H4 (cell line): ENCODE data around the gene PCDHGB3. TPM values are rescaled to one million over a fixed set of nuclear protein-coding genes. Genes with fewer than 3 reads are reported as not detected.
"Not testable (repeated sequence)": the region's sequence is repeated elsewhere in the genome, so short reads cannot be mapped to it uniquely, and the experiment has no call there.

Experiments used
- DNase-seq: peaks from one replicate; pipeline ENCODE4 v3.0.0-alpha.2; 2015; ENCODE audit warnings: low spot score
- total RNA-seq: library from RNA; depleted of rRNA; stranded (reverse); fragments of >200 nt; shearing (Covaris generic); gene quantifications from 2 replicates; pipeline ENCODE4 v1.2.3, GENCODE V29; 2014

The PCDHGB3 gene
- total RNA-seq, 1 experiment from 2014 or later: 0.87 TPM

DNA sequence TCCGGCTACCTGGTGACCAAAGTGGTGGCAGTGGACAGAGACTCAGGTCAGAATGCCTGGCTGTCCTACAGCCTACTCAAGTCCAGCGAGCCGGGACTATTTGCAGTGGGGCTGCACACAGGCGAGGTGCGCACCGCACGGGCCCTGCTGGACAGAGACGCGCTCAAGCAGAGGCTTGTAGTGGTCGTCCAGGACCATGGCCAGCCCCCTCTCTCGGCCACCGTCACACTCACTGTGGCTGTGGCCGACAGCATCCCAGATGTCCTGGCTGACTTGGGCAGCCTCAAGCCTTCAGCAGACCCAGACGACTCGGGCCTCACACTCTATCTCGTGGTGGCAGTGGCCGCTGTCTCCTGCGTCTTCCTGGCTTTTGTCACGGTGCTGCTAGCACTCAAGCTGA, 13.1 kb upstream of the PCDHGB3 start:
- no peak for DNase-seq

DNA sequence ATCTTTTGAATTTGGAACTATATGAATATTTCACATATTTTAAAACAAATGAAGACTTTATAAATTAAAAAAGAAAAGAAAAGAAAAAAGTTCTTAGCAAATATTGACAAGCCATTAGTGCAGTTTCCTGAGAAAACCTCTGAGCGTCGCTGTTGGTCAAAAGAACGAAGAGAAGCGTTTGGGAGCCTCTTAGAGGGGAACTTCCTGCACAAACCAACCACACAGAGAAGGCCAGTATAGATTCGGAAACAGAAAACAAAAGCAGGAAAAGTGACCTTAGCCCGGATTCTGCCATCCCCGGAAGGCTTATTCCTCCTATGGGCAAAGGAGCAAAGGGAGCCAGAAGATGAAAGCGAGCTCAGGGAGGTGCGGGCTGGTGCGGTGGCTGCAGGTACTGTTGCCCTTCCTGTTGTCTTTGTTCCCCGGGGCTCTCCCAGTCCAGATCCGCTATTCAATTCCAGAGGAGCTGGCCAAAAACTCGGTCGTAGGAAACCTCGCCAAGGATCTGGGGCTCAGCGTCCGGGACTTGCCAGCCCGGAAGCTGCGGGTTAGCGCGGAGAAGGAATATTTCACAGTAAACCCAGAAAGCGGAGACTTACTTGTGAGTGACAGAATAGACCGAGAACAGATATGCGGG, 10.1 kb upstream of the PCDHGB3 start, which contains the start of gene PCDHGB2:
Gene PCDHGB2, plus strand, starts transcription at position 205 of the 637 bp plus-strand sequence. Its CDS starts 142 bp downstream, at position 347.
- no peak for DNase-seq

DNA sequence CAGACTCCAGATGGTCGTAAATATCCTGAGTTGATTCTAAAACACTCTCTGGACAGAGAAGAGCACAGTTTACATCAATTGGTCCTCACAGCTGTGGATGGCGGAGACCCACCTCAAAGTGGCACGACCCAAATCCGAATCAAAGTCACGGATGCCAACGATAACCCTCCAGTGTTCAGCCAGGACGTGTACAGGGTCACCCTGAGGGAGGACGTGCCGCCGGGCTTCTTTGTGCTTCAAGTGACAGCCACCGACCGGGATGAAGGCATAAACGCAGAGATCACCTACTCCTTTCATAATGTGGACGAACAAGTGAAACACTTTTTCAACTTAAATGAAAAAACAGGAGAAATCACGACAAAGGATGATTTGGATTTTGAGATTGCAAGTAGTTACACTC, 9.4 kb upstream of the PCDHGB3 start:
- no peak for DNase-seq

DNA sequence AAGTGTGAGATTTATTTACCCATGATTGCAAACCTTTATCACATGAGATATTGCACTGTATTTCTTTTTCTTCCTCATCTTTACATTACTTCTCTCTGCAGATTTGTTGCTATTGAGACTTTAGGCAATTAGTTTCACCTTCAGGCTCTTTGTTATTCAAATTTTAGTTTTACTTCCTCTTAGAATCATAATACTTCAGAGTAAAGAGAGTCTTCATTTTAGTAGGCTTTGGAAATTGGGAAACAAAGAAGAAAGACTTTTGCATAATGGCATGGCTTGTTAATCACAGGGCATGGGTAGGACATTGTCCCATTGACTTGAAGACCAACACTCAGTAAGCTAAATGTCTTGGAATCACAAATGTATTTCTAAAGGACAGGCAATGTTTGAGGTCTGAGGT, 7.3 kb upstream of the PCDHGB3 start:
- DNase-seq: no peak

DNA sequence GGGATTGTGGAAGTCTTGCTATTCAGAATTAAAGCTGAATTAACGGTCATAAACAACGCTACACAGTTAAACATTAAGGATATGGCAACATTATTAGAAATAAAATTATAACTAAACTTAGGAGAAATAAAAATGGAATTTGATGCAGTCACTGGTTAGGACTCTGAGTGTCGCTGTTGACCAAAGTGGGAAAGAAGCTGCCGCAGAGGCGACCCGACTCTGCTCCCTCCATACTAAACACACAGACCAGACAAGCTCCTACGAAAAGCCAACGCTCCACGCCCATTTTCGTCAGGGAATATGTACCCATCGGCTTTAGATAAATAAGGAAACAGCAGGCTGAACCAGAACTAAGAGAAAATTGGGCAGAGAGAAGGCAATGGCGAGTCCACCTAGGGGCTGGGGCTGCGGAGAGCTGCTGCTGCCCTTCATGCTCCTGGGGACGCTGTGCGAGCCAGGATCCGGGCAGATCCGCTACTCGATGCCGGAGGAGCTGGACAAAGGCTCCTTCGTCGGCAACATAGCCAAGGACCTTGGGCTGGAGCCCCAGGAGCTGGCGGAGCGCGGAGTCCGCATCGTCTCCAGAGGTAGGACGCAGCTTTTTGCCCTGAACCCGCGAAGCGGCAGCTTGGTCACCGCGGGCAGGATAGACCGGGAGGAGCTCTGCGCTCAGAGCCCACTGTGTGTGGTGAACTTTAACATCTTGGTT, 5.9 kb upstream of the PCDHGB3 start, which contains the start of gene PCDHGA5:
Gene PCDHGA5, plus strand, starts transcription at position 211 of the 709 bp plus-strand sequence. Its CDS starts 169 bp downstream, at position 380.
- no peak for DNase-seq

DNA sequence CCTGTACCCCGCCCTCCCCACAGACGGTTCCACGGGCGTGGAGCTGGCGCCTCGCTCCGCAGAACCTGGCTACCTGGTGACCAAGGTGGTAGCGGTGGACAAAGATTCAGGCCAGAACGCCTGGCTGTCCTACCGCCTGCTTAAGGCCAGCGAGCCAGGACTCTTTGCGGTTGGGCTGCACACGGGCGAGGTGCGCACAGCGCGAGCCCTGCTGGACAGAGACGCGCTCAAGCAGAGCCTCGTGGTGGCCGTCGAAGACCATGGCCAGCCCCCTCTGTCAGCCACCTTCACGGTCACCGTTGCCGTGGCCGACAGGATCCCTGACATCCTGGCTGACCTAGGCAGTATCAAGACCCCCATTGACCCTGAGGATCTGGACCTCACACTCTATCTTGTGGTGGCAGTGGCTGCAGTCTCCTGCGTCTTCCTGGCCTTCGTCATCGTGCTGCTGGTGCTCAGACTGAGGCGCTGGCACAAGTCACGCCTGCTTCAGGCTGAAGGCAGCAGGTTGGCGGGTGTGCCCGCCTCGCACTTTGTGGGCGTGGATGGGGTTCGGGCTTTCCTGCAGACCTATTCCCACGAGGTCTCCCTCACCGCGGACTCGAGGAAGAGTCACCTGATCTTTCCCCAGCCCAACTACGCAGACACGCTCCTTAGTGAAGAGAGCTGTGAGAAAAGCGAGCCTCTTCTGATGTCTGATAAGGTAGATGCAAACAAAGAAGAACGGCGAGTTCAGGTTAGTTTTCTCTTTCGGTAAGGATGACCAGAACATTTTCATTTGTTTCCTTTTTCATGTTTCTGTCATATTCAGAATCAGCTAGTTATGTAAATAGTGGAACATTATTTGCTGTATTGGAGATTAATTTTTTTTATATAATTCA, 3.8 kb upstream of the PCDHGB3 start:
- no peak for DNase-seq

DNA sequence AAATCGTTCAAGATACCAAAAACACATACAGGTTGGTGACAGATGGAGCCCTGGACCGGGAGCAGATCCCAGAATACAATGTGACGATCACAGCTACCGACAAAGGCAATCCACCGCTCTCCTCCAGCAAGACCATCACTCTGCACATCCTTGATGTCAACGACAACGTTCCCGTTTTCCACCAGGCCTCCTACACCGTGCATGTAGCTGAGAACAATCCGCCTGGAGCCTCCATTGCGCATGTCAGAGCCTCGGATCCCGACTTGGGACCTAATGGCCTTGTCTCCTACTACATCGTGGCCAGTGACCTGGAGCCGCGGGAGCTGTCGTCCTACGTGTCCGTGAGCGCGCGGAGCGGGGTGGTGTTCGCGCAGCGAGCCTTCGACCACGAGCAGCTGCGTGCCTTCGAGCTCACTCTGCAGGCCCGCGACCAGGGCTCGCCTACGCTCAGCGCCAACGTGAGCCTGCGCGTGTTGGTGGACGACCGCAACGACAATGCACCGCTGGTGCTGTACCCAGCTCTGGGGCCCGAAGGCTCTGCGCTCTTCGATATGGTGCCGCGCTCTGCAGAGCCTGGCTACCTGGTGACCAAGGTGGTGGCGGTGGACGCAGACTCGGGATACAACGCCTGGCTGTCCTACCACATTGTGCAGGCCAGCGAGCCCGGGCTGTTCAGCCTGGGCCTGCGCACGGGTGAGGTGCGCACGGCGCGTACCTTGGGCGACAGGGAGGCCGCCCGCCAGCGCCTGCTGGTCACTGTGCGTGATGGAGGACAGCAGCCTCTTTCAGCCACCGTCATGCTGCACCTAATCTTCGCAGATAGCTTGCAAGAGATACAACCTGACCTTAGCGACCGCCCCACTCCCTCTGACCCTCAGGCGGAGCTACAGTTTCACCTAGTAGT, 1.8 kb downstream of the PCDHGB3 start:
- DNase-seq: no peak

DNA sequence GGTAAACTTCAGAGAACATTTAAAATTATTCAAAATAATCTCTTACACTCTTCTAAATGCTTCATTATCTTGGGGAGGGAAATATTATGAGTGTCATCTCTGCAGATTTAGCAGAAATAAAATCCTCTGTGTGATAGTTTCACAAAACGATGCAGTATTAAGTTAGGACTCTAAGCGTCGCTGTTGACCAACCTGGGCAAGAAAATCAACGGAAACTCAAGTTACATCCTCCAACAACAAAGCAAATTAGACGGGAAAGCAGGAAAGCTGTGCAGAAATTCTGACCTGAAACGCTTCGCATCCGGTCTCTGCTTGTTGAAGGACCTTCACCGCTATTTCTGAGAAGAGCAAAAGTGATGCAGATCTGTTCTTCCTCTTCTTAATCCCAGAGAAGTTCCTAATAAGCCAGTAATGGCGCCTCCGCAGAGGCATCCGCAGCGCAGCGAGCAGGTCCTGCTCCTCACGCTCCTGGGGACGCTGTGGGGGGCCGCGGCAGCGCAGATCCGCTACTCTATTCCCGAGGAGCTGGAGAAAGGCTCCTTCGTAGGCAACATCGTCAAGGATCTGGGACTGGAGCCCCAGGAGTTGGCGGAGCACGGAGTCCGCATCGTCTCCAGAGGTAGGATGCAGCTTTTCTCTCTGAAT, 3.8 kb downstream of the PCDHGB3 start, which contains the start of gene PCDHGA6:
Gene PCDHGA6, plus strand, starts transcription at position 219 of the 645 bp plus-strand sequence. Its CDS starts 193 bp downstream, at position 412.
- no peak for DNase-seq

DNA sequence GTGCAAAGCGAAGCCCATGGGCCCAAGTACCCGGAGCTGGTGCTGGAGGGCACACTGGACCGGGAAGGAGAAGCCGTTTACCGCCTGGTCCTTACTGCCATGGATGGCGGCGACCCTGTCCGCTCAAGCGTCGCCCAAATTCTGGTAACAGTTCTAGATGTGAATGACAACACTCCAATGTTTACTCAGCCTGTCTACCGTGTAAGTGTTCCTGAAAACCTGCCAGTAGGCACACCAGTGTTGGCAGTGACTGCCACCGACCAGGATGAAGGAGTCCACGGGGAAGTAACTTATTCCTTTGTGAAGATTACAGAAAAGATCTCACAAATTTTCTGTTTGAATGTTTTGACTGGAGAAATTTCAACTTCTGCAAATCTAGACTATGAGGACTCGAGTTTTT, 4.6 kb downstream of the PCDHGB3 start:
- DNase-seq: no peak

DNA sequence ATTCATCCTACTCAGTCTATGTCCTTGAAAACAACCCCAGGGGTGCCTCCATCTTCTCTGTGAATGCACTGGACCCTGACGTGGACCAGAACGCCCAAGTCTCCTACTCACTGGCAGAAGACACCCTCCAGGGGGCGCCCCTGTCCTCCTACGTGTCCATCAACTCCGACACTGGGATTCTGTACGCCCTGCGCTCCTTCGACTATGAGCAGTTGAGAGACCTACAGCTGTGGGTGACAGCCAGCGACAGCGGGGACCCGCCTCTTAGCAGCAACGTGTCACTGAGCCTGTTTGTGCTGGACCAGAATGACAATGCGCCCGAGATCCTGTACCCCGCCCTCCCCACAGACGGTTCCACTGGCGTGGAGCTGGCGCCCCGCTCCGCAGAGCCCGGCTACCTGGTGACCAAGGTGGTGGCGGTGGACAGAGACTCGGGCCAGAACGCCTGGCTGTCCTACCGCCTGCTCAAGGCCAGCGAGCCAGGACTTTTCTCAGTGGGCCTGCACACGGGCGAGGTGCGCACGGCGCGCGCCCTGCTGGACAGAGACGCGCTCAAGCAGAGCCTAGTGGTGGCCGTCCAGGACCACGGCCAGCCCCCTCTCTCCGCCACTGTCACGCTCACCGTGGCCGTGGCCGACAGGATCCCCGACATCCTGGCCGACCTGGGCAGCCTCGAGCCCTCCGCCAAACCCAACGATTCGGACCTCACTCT, 5.6 kb downstream of the PCDHGB3 start:
- not testable (repeated sequence) for DNase-seq

DNA sequence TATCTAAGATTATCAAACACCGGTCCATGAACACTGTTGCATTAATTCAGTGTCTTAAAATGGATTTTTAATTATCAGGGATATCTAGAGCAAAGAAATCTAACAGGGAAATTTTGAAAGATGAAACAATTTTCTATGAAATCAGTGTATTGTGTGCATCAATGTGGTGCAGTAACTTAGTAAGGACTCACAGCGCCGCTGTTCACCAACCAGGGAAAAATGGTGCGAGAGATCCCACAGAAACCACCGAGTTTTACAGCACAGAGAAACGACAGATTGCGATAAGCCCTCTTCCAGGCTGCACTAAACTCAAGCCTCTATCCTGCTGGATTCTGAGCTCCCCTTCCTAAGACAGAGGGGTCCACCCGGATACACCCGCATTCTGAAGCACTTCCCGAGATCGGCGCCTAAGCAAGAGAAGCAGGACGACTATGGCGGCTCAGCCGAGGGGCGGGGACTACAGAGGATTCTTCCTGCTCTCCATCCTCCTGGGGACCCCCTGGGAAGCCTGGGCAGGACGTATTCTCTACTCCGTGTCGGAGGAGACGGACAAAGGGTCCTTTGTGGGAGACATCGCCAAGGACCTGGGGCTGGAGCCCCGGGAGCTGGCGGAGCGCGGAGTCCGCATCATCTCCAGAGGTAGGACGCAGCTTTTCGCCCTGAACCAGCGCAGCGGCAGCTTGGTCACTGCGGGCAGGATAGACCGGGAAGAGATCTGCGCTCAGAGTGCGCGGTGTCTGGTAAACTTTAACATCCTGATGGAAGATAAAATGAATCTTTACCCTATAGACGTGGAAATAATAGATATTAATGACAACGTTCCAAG, 12.6 kb downstream of the PCDHGB3 start, which contains the start of gene PCDHGA7:
Gene PCDHGA7, plus strand, starts transcription at position 274 of the 826 bp plus-strand sequence. Its CDS starts 158 bp downstream, at position 432.
- no peak for DNase-seq

DNA sequence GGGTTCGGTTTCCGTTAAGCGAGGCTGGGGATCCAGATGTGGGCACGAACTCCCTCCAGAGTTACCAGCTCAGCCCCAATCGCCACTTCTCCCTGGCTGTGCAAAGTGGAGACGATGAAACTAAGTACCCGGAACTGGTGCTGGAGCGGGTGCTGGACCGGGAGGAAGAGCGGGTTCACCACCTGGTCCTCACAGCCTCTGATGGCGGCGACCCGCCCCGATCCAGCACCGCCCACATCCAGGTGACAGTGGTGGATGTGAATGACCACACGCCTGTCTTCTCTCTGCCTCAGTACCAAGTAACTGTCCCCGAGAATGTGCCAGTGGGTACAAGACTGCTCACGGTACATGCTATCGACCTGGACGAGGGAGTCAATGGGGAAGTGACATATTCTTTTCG, 13.3 kb downstream of the PCDHGB3 start:
- no peak for DNase-seq

DNA sequence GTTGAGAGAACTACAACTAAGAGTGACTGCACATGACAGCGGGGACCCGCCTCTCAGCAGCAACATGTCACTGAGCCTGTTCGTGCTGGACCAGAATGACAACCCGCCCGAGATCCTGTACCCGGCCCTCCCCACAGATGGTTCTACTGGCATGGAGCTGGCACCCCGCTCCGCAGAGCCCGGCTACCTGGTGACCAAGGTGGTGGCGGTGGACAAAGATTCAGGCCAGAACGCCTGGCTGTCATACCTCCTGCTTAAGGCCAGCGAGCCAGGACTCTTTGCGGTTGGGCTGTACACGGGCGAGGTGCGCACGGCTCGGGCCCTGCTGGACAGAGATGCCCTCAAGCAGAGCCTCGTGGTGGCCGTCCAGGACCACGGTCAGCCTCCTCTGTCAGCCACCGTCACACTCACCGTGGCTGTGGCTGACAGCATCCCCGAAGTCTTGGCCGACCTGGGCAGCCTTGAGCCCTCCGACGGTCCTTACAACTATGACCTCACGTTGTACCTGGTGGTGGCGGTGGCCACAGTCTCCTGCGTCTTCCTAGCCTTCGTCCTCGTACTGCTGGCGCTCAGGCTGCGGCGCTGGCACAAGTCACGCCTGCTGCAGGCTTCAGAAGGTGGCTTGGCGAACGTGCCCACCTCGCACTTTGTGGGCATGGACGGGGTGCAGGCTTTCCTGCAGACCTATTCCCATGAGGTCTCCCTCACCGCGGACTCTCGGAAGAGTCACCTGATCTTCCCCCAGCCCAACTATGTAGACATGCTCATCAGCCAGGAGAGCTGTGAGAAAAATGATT, 14.6 kb downstream of the PCDHGB3 start:
- no peak for DNase-seq

DNA sequence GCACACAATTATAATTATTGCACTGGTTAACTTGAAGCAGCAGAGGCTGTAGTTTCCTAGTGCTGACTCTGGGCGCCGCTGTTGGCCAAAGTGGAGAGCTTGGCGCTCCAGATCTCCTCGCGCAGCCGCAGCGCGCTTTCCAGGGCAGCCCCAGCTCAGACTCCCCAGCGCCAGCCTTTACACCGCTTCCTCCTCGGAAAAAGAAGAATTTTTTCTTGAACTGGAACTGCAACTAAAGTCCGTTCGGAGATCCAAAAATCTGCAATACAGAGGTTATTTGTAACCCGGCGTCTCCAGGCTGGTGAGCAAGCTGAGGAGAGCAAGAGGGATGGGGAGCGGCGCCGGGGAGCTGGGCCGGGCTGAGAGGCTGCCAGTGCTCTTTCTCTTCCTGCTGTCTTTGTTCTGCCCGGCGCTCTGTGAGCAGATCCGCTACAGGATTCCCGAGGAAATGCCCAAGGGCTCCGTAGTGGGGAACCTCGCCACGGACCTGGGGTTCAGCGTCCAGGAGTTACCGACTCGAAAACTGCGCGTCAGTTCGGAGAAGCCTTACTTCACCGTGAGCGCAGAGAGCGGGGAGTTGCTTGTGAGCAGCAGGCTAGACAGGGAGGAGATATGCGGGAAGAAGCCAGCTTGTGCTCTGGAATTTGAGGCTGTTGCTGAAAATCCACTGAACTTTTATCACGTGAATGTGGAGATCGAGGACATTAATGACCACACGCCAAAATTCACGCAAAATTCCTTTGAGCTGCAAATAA, 17.7 kb downstream of the PCDHGB3 start, which contains the start of gene PCDHGB4:
Gene PCDHGB4, plus strand, starts transcription at position 142 of the 755 bp plus-strand sequence. Its CDS starts 187 bp downstream, at position 329.
- DNase-seq: not testable (repeated sequence)

DNA sequence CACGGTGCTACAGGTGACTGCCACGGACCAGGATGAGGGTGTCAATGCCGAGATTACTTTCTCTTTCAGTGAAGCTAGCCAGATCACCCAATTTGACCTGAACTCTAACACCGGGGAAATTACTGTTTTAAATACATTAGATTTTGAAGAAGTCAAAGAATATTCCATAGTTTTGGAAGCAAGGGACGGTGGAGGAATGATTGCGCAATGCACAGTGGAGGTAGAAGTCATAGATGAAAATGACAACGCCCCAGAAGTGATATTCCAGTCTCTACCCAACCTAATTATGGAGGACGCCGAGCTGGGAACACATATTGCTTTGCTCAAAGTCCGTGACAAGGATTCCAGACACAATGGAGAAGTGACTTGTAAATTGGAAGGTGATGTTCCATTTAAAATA, 18.6 kb downstream of the PCDHGB3 start:
- DNase-seq: no peak

DNA sequence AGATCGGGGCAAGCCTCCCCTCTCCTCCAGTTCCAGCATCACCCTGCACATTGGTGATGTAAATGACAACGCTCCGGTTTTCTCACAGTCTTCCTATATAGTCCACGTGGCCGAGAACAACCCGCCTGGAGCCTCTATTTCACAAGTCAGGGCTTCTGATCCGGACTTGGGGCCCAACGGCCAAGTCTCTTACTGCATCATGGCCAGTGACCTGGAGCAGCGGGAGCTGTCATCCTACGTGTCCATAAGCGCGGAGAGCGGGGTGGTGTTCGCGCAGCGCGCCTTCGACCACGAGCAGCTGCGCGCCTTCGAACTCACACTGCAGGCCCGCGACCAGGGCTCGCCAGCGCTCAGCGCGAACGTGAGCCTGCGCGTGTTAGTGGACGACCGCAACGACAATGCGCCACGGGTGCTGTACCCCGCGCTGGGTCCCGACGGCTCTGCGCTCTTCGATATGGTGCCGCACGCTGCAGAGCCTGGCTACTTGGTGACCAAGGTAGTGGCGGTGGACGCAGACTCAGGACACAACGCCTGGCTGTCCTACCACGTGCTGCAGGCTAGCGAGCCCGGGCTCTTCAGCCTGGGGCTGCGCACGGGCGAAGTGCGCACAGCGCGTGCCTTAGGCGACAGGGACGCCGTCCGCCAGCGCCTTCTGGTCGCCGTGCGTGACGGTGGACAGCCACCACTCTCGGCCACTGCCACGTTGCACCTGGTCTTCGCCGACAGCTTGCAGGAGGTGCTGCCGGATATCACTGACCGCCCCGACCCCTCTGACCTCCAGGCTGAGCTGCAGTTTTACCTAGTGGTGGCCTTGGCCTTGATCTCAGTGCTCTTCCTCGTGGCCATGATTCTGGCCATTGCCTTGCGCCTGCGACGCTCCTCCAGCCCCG, 19.4 kb downstream of the PCDHGB3 start:
- no peak for DNase-seq
